ENCODE data around the gene COL8A1.
A peak's percentile ranks its signal among the peaks of the same experiment; 100 is the strongest.

Gene COL8A1

DNA sequence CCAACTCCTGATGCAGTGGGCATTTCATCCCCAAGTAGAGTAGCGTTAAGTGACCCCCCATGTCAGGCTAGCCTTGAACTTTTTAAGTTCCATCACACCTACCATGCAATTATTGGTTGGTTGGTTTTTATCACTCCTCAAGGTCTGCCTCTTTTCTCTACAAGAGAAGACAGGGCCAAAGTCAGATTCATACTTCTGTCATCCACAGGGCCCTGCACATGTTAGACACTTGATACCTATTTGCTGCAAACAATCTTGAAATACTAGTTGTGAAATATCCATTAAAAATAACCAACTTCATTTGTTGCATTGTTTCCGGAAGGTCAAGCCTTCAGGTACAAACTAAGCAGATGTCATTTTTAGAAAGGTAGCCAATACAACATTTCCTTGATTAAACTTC, 180.4 kb downstream of the COL8A1 start:
- H3K4me3 ChIP-seq: peak overlapping the region; percentile 82
- H3K27ac ChIP-seq: no peak overlapping the region
- TF ChIP-seq, protein P1, sequence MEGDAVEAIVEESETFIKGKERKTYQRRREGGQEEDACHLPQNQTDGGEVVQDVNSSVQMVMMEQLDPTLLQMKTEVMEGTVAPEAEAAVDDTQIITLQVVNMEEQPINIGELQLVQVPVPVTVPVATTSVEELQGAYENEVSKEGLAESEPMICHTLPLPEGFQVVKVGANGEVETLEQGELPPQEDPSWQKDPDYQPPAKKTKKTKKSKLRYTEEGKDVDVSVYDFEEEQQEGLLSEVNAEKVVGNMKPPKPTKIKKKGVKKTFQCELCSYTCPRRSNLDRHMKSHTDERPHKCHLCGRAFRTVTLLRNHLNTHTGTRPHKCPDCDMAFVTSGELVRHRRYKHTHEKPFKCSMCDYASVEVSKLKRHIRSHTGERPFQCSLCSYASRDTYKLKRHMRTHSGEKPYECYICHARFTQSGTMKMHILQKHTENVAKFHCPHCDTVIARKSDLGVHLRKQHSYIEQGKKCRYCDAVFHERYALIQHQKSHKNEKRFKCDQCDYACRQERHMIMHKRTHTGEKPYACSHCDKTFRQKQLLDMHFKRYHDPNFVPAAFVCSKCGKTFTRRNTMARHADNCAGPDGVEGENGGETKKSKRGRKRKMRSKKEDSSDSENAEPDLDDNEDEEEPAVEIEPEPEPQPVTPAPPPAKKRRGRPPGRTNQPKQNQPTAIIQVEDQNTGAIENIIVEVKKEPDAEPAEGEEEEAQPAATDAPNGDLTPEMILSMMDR (IDR thresholded peaks at IDR 0.05): no peak

DNA sequence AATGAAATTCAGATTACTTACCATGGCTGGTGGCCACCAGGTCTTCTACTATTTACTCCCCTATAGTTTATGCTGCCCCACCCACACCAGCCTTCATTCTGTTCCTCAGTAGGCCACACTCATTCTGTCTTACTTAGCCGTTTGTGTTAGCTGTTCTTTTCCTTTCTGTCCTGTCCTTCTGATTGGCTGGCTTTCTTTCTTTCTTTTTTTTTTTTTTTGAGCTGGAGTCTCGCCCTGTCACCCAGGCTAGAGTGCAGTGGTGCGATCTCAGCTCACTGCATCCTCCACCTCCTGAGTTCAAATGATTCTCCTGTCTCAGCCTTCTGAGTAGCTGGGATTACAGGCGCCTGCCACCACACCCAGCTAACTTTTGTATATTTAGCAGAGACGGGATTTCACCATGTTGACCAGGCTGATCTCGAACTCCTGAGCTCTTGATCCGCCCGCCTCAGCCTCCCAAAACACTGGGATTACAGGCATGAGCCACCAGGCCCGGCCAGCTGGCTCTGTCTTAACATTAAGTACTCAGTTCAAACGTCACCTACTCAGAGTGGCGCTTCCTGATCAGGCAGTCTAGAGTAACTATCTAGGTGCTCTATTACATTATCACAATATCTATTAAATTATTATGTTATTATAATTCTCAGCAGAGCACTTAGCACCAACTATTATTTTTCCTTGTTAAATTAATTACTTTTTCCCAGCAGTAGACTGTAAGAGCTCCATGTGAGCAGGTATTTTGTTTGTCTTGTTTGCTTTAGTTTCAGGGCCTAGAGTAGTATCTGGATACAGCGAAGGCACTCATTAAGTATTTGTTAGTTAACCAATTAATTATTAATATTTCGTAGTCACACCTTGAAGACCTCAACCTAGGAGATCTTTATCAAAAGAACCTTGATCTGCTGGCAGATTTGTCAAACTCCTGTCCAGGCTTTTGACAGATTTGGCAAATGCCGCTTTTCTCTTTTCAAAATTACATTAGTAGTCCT, 185.6 kb downstream of the COL8A1 start:
- H3K4me3 ChIP-seq: no peak overlapping the region
- no peak overlapping the region for H3K27ac ChIP-seq
- TF ChIP-seq, protein P1 (IDR thresholded peaks at IDR 0.05): no peak
- DNase-seq (ENCODE audit: low spot score): no peak

More for the DNA sequence above, 180.4 kb downstream of the COL8A1 start:
- no peak for DNase-seq (ENCODE audit: low spot score)

DNA sequence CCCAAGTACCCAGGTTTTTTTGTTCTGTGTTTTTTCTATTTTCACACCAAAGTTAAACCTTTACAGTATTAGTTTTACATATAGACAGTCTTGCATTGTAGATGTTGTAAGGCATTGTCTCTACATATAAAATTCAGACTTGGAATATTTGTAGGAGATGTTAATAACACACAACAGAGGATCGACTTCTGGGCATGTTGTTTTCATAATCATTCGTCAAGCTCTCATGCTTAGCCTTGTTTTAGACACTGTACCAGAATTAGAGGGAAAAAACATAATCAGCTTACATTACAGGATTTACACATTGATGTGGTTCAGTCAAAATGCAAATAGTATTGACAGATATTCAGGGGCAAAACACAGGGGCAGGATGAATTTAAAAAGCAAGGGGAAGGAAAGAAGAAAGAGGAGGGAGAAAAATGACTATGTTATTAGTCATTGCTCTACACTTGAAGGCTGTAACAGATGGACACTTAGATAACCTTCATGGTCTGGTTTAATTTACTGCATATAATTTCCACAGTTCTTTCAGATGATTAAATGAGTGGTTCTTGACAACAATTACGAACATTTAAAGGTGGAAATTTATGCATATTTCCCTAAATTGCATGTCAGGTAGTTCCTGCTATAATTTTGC, 186.7 kb downstream of the COL8A1 start:
- no peak for DNase-seq (ENCODE audit: low spot score)
- TF ChIP-seq, protein P1 (IDR thresholded peaks at IDR 0.05): no peak
- Histone ChIP-seq H3K4me3 (no peak overlapping the region), H3K27ac (no peak overlapping the region)

DNA sequence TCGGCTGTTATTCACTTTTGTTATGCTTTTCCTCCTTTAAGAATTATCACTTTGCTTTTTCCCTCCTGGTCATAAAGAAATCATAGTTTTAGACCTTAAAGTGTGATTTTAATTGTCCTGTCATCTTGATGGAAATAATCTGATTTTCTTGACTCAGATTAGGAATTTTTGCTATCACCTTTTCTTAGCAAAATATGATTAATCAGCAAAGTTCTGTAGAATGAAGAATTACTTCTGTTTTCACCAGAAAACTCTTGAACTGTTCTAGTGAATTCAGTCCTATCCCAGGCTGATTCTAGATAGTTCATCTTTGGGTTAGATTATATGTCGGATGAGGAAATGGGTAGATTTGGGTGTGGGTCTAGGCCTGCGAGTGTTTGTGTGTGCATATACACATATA, 191.4 kb downstream of the COL8A1 start:
- TF ChIP-seq, protein P1 (IDR thresholded peaks at IDR 0.05): no peak
- DNase-seq (ENCODE audit: low spot score): no peak
- H3K4me3 ChIP-seq: no peak overlapping the region
- no peak overlapping the region for H3K27ac ChIP-seq

DNA sequence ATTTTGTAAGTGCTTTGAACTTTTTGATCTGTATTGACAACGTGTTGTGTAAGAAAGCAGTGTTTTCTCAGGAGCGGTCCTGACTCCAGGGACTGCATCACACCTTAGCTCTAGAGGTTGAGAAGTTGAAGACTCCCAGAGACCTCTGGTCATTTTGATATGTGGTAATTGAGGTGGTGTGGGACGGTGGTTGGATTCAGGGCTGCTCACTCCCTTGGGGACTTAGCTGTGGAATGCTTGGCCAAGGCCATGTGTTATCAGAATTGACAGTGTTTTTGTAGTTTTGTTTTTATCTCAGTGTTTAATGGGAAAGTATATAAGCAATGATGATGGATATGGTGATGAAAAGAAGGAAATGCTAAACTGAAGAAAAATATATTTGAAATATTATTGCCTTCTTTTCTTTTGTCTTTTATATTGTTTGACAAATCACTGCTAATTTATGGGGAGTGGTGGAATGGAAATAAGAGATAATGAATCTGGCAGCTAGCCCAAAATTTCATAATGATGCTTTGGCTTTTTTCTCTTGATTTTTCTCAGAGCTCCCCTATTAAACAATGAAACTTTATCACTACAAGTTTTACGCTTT, 195.3 kb downstream of the COL8A1 start:
- TF ChIP-seq, protein P1 (IDR thresholded peaks at IDR 0.05): no peak
- no peak overlapping the region for H3K4me3 ChIP-seq
- DNase-seq (ENCODE audit: low spot score): no peak
- peak overlapping the region in 1 of 2 donors; percentile 37 for H3K27ac ChIP-seq

DNA sequence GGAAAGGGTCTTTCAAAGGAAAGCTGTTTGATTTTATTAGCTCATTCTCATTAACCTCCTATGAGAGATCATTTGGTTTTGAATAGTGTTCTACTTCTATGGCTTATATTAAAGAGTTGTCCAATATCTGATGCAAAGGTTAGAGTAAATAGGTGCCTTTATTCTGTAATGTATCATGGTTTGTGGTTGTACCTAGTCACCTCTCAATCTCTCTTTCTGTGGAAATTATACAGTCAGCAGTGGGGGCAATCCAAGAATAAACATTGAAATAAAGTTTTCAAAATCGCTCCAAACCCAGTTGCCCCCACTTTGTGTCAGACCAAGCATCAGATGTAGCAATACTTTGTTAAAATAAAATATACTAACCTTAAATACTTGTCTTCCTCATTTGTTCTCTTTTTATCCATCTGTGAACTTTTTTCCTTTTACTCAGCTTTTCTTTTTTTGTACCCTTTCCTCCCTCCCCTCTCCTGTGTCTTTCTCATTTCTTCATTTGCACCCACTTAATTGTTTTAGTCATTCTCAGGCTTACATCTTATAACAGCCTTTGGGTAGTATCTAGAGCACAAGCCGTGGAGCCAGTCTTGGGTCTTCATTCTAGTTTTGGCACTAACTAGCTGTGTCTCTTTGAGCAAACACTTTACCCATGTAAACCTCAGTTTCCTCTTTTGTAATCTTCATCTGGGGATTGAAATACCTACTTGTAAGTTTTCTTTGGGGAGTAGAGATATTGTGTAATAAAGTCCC, 196.0 kb downstream of the COL8A1 start:
- Histone ChIP-seq H3K4me3 (no peak overlapping the region), H3K27ac (no peak overlapping the region)
- no peak for DNase-seq (ENCODE audit: low spot score)
- TF ChIP-seq, protein P1 (IDR thresholded peaks at IDR 0.05): no peak
